CD4-positive, alpha-beta T cell treated with Interleukin-4 for 4 hours (primary cell): ENCODE data around the gene PHLPP1.

Experiments
- DNase-seq: peaks from one replicate; pipeline ENCODE4 v3.0.0-alpha.2; 2020

Gene PHLPP1

GRCh38 chr18:62987859-62988258, 272.5 kb downstream of the PHLPP1 start:
- DNase-seq, result no peak

DNA sequence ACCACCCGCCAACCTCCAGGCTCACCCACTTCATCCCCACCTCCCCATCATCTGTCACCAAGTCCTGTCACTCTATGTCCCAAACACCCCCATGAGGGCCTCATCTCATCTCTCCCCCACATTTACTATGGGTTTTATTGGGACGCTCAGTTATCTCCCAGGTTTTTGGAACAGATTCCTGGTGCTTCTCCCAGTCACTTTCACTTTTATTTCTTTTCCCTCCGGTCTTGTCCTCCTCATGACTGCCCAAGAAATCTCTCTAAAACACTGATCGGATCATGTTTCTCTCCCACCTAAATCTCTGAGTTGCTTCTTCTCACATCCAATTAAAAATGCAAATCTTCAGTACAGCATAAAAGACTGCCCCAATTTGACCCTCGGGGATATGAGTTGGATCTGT, 273.1 kb downstream of the PHLPP1 start:
- DNase-seq, result no peak

DNA sequence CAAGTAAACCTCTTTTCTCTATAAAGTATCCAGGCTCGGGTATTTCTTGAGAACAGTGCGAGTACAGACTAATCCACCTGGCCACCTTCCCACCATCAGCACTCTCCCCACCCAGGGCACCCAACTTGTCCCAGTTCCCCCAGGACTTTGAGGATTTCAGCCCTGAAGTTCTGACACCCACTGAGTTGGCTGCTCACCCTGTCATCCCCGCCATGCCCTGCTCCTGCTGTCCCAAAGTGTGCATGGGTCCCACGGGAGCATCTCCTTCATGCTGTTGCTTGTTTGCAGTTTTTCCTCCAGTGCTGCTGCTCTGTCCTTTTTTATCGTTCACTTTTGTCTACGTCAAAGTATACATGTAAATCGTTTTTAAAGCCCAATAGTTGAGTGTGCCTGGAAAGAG, 273.9 kb downstream of the PHLPP1 start:
- DNase-seq, result no peak

- DNase-seq, result no peak
Measured at GRCh38 chr18:62990653-62991052, 275.3 kb downstream of the PHLPP1 start.

GRCh38 chr18:62991389-62991788, 276.0 kb downstream of the PHLPP1 start:
- DNase-seq, result no peak

DNA sequence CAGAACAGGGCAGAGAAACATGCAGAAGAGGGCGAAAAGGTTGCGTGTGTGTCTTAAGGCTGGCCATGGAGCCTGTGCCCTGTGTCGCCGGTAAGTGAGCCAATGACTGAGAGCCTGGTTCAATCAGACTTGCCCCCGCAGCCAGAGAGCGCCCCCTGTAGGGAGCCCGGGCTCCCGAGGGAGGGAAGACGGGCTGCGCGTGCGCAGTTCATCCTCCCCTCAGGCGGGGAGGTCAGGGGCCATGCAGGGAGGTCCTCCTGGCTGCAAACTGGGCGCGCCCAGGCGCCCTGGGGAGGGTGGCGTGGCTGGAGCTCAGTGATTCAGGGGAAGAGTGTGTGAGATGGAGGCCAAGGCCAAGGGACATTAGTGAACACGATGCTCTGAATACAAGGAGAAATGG, 276.6 kb downstream of the PHLPP1 start:
- no peak for DNase-seq

DNA sequence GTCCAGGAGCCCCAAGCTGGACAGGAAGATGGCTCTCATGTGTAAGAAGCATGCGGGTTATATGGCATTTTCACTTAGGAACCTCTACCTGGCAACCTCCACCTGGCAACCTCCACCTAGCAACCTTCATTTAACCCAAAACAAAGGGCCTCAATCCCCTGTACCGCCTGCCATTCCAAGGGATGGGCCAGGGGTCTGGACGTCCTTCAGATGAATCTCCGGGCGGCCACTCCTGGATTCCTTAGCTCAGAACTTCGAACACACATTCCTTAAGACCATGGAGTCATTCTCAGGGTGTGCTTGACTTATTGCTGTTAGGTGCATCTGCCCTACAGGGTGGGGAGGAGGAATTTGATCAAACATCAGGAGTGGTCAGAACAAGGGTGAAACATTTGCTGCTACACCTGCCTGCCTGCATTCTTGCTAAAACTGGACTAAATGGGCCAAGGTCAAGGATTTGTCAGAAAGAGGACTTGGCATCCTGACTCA, 277.6 kb downstream of the PHLPP1 start:
- no peak for DNase-seq

- no peak for DNase-seq
Measured at GRCh38 chr18:62996566-62996965, 281.2 kb downstream of the PHLPP1 start.

DNA sequence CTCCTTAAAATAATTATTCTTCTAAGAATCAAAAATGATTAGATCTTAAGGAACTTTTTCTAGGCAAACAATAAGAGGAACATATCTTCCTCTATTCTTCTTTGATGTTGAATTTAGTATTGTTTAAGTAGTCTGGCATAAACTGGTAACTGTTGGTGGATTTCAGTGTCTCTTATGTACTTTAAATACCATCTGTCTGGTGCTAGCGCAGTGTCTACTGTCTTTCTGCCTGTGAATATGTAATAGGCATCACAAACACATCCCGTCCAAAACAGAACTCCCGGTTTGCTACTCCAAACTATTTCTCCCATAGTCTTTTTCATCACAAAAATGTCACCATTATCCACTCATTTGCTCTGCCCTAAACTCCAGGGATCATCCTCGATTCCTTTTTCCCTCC, 281.7 kb downstream of the PHLPP1 start:
- no peak for DNase-seq

DNA sequence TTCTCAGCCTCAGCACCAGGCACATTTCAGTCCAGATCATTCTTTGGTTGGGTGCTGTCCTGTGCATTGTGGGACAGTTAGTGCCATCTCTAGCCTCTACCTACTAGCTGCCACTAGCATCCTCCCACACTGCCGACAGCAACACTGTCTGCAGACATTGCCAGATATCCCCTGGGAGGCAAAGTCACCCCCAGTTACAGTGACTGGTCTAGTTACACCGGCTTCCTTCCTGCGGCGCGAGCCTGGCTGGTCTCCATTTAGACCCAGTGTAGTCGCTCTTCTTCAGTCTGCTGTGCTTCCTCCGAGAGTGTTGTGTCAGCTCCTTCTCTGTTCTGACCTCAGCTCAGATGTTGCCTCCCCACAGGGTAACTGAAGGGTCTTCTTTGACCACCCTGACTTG, 283.1 kb downstream of the PHLPP1 start:
- no peak for DNase-seq

DNA sequence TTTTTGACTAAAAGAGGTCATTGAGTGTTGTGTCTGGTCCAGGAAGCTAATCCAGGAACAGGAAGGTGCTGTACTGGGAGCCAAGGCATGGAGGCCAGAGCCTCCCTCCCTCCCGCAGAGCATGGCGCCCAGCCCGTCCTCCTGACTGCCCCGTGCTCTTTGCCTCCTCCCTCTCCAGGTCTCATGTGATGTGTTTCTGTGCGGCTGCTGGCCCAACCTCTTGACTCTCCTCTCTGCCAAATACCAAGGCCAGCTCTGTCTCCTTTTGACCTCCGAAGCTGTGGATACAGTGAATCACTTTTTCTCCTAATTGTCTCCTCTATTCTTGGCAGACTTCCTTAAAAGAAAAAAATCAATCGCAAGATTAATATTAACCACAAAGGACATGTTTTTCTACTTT, 284.1 kb downstream of the PHLPP1 start:
- no peak for DNase-seq

DNA sequence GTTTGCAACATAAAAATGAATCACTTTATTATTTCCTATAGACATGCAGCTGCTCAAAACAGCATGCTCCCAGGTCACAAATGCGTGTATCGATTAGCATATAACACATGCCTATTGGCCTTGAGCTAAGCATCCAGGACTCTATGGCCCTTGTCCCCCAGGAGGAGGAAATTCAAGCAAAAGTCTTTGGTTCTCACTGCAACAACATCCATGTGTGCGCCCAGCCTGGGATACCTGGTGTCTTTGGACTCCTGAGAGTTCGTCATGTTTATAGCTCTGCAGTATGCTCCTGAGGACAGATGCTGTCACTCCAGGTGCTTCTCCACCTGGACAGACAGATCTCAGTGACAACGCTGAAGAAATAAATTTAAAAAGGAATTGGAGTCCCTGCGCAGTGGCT, 284.6 kb downstream of the PHLPP1 start:
- no peak for DNase-seq

DNA sequence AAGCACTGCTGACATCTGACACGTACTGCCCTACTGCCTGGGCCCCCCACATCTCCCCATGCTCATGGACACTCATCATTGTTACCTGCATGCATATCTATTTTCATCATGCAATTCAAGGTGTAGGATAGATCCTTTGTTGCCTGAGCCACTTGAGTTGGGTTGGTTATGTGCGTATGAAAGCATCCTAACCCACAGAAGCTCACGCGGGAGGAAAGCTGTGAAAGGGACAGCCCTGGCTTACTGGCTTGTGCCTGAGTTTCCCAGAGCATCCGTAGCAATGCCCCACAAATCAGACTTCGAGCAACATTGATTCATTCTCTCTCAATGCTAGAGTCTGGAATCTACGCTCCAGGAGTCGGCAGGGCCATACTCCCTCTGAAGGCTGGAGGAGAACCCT, 285.5 kb downstream of the PHLPP1 start:
- DNase-seq, result no peak

DNA sequence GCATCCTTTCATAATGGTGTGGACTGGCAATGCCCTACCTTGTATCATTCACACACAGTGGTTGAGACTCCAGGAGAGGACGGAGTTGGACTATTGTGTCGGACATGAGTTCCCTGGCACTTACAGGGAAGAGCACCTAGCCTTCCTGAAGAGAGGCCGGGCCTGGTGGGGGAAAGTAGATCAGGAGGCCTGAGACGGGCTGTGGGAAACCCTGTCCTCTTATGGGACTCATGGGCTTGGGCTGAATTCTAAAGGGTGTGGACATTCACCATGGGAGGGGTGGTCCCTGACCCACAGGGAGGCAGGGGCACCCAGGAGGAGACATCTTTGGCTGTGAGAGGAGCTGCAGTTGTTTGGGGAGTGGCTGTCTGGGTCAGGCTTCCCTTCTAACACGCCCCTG, 286.5 kb downstream of the PHLPP1 start:
- DNase-seq, result no peak

- no peak for DNase-seq
Measured at GRCh38 chr18:63002305-63002704, 287.0 kb downstream of the PHLPP1 start.

GRCh38 chr18:63002803-63003445, 287.6 kb downstream of the PHLPP1 start:
- DNase-seq, result no peak

DNA sequence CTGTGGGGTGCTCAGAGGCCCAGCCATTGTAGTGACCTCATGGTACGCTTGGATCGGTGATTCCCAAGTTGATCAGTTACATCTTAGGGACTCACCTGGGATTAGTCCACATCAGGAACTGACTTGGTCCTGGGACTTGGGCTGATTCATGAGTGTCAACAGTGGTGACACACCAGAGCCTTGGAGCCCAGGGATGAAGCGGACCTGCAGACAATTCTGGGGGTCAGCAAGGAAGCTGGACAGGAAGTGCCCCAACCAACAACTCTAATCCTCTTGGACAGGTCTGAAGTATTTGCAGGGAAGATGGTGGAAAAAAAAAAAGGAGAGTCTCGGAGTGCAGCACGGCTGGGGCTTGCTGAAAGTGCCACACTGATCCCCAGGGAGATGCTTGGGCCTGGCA, 288.6 kb downstream of the PHLPP1 start:
- DNase-seq, result no peak

GRCh38 chr18:63004466-63005089, 289.2 kb downstream of the PHLPP1 start:
- DNase-seq, result no peak

DNA sequence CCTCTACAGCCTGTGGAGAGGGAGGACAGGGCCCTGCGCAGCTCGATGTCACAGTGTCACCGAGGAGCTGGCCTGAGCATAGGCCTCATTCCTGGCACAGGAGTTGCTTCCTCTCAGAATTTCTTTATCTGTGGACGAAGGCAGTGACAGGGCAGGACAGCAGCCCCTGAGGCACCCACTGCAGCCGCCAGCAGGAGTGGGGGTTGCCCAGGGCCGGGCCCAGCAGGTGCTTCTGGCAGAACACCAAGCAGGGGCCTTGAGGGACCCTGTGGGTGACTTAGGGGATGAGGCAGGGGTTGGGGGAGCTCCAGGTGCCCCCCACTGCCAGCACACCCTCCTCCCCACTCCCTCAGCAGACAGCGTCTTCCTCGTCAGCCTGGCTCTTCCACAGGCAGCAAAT, 290.0 kb downstream of the PHLPP1 start:
- no peak for DNase-seq

- no peak for DNase-seq
Measured at GRCh38 chr18:63007231-63007630, 291.9 kb downstream of the PHLPP1 start.

DNA sequence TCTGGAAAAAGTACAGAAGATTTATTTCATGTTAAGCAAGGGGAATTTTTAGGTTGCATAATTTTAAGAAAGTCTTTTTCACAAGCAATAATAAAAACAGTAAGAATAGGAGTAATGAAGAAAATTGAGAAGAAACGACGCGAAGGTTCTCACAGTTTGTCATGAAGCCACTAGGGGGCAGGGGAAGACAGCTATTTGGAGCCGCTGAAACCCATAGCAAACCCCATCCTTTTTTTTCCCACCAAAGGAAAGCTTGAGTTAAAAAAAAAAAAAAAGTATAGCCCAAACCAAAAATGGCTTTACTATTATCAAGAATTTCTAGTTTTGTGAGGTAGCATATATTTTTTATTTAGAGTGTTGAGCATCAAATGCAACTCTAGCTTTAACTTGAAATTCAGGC, 300.9 kb downstream of the PHLPP1 start:
- DNase-seq, result peak; percentile 62

DNA sequence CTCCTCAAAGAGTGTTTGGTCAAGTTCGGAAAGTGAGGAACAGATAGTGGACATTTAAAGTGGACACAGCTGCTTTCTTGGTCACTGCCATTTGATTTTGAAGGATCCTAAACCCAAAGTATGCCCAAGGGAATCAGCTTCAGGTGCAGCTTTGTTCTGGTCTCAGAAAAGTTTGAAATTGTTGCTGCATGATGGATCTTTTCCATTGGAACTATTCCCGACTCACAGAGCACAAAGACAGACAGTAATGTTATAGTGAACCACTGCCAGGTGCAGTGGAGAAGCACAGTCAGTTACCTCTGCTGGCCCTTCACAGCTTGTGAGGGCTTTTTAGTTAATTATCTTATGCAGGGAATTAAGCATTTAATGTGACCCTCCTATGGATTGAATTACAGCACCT, 301.7 kb downstream of the PHLPP1 start:
- DNase-seq, result no peak

GRCh38 chr18:63017977-63018376, 302.6 kb downstream of the PHLPP1 start:
- DNase-seq, result no peak

GRCh38 chr18:63022429-63023022, 307.2 kb downstream of the PHLPP1 start:
- DNase-seq, result no peak
